WTC11 (cell line): Measurements from ENCODE around the gene ACTL6A. TPM values are rescaled to one million over a fixed set of nuclear protein-coding genes. Genes with fewer than 3 reads are reported as not detected.

Source experiments
- ATAC-seq: fragments of 200-7000 bp; cut with Tn5 transposase; 2 replicates; pipeline ENCODE4 v1.10.0; 2021; ENCODE audit warnings: mild to moderate bottlenecking, moderate library complexity
- CTCF ChIA-PET: fragments of 300-600 bp; sonication (Branson Sonifier 250); formaldehyde crosslinking; loops from one replicate; lab custom pipeline; 2021; ENCODE audit warnings: antibody characterized with exemption; lab: Charles Lee
- POLR2A ChIA-PET: fragments of 350-600 bp; sonication (Branson Sonifier 250); formaldehyde crosslinking; loops from one replicate; lab custom pipeline; 2021; ENCODE audit warnings: antibody characterized with exemption; lab: Charles Lee
- DNase-seq: peaks from one replicate; pipeline ENCODE4 v3.0.0; 2021; ENCODE audit warnings: low spot score
- H3K27ac Mint-ChIP-seq: 2 replicates; pipeline ENCODE4 v1.8.0; 2021; ENCODE audit warnings: mixed read lengths
- H3K27me3 Mint-ChIP-seq: 2 replicates; pipeline ENCODE4 v1.8.0; 2021; ENCODE audit warnings: low read depth, mild to moderate bottlenecking, moderate library complexity, mixed read lengths
- H3K36me3 Mint-ChIP-seq: 2 replicates; pipeline ENCODE4 v1.8.0; 2021; ENCODE audit warnings: mixed read lengths
- H3K4me1 Mint-ChIP-seq: 2 replicates; pipeline ENCODE4 v1.8.0; 2022; ENCODE audit warnings: mixed read lengths
- H3K4me3 Mint-ChIP-seq: 2 replicates; pipeline ENCODE4 v1.8.0; 2021; ENCODE audit warnings: mild to moderate bottlenecking, moderate library complexity, mixed read lengths
- H3K9me3 Mint-ChIP-seq: 2 replicates; pipeline ENCODE4 v1.8.0; 2021; ENCODE audit warnings: mixed read lengths
- ATF1 ChIP-seq: sonication (generic); formaldehyde crosslinking; IDR thresholded peaks from 2 replicates; pipeline ENCODE4 v1.8.1; 2023; ENCODE audit warnings: mild to moderate bottlenecking, moderate library complexity, missing genetic modification reagents
- ATF3 ChIP-seq: sonication (generic); formaldehyde crosslinking; conservative IDR thresholded peaks from 2 replicates; pipeline ENCODE4 v1.8.1; 2022; ENCODE audit warnings: mild to moderate bottlenecking, missing genetic modification reagents
- CREM ChIP-seq: sonication (generic); formaldehyde crosslinking; IDR thresholded peaks from 2 replicates; pipeline ENCODE4 v1.8.1; 2022; ENCODE audit warnings: mild to moderate bottlenecking, missing genetic modification reagents, moderate library complexity
- CTCF ChIP-seq: fragments of 200-600 bp; IDR thresholded peaks from 2 replicates; pipeline ENCODE4 v1.8.0; 2022; ENCODE audit warnings: antibody characterized with exemption
- EMX1 ChIP-seq: fragments of 250-450 bp; sonication (Bioruptor Pico); IDR thresholded peaks from 2 replicates; pipeline ENCODE4 v1.8.0; 2021; ENCODE audit warnings: mild to moderate bottlenecking
- ERG ChIP-seq: fragments of 250-450 bp; sonication (Bioruptor Pico); IDR thresholded peaks from 2 replicates; pipeline ENCODE4 v1.8.0; 2021; ENCODE audit warnings: mild to moderate bottlenecking
- FOXJ3 ChIP-seq: sonication (generic); formaldehyde crosslinking; IDR thresholded peaks from 2 replicates; pipeline ENCODE4 v1.9.0; 2021; ENCODE audit warnings: missing genetic modification reagents, mild to moderate bottlenecking, borderline replicate concordance
- GABPB1 ChIP-seq: sonication (generic); formaldehyde crosslinking; IDR thresholded peaks from 2 replicates; pipeline ENCODE4 v1.8.1; 2023; ENCODE audit warnings: mild to moderate bottlenecking, missing genetic modification reagents
- IRF1 ChIP-seq: sonication (generic); formaldehyde crosslinking; IDR thresholded peaks from 2 replicates; pipeline ENCODE4 v1.8.0; 2023; ENCODE audit warnings: missing genetic modification reagents
- JAZF1 ChIP-seq: fragments of 250-450 bp; sonication (Bioruptor Pico); IDR thresholded peaks from 2 replicates; pipeline ENCODE4 v1.9.0; 2021; ENCODE audit warnings: moderate library complexity, mild to moderate bottlenecking, inconsistent platforms
- JUN ChIP-seq: sonication (generic); formaldehyde crosslinking; IDR thresholded peaks from 2 replicates; pipeline ENCODE4 v1.8.0; 2023; ENCODE audit warnings: mild to moderate bottlenecking, missing genetic modification reagents
- NFATC4 ChIP-seq: fragments of 250-450 bp; sonication (Bioruptor Pico); IDR thresholded peaks from 2 replicates; pipeline ENCODE4 v1.9.0; 2021; ENCODE audit warnings: mild to moderate bottlenecking
- NFYB ChIP-seq: sonication (generic); formaldehyde crosslinking; conservative IDR thresholded peaks from 2 replicates; pipeline ENCODE4 v1.8.0; 2022; ENCODE audit warnings: low read depth, missing genetic modification reagents
- NR1H2 ChIP-seq: sonication (generic); formaldehyde crosslinking; IDR thresholded peaks from 2 replicates; pipeline ENCODE4 v1.9.0; 2021; ENCODE audit warnings: mild to moderate bottlenecking, moderate library complexity, missing genetic modification reagents
- NR3C1 ChIP-seq: sonication (generic); formaldehyde crosslinking; conservative IDR thresholded peaks from 2 replicates; pipeline ENCODE4 v1.8.1; 2023; ENCODE audit warnings: low read depth, mild to moderate bottlenecking, missing genetic modification reagents
- RELA ChIP-seq: sonication (generic); formaldehyde crosslinking; IDR thresholded peaks from 2 replicates; pipeline ENCODE4 v1.8.1; 2022; ENCODE audit warnings: missing genetic modification reagents, mild to moderate bottlenecking, borderline replicate concordance
- TEAD1 ChIP-seq: sonication (generic); formaldehyde crosslinking; IDR thresholded peaks from 2 replicates; pipeline ENCODE4 v1.8.0; 2022; ENCODE audit warnings: mild to moderate bottlenecking, missing genetic modification reagents
- TEAD4 ChIP-seq: sonication (generic); formaldehyde crosslinking; IDR thresholded peaks from 2 replicates; pipeline ENCODE4 v1.8.0; 2022; ENCODE audit warnings: mild to moderate bottlenecking, missing genetic modification reagents
- ZNF121 ChIP-seq: sonication (generic); formaldehyde crosslinking; IDR thresholded peaks from 2 replicates; pipeline ENCODE4 v1.8.0; 2023; ENCODE audit warnings: missing genetic modification reagents
- ZNF138 ChIP-seq: sonication (generic); formaldehyde crosslinking; conservative IDR thresholded peaks from 2 replicates; pipeline ENCODE4 v1.8.1; 2022; ENCODE audit warnings: mild to moderate bottlenecking, moderate library complexity, missing genetic modification reagents
- ZNF232 ChIP-seq: sonication (generic); formaldehyde crosslinking; IDR thresholded peaks from 2 replicates; pipeline ENCODE4 v1.8.0; 2022; ENCODE audit warnings: mild to moderate bottlenecking, missing genetic modification reagents
- ZNF263 ChIP-seq: sonication (generic); formaldehyde crosslinking; IDR thresholded peaks from 2 replicates; pipeline ENCODE4 v1.8.1; 2022; ENCODE audit warnings: low read depth, mild to moderate bottlenecking, moderate library complexity, missing genetic modification reagents
- ZNF317 ChIP-seq: sonication (generic); formaldehyde crosslinking; IDR thresholded peaks from 2 replicates; pipeline ENCODE4 v1.8.1; 2023; ENCODE audit warnings: low read depth, mild to moderate bottlenecking, moderate library complexity, missing genetic modification reagents, borderline replicate concordance
- ZNF416 ChIP-seq: fragments of 250-450 bp; sonication (Bioruptor Pico); IDR thresholded peaks from 2 replicates; pipeline ENCODE4 v1.9.0; 2021; ENCODE audit warnings: mild to moderate bottlenecking, inconsistent platforms
- ZNF671 ChIP-seq: fragments of 250-450 bp; sonication (Bioruptor Pico); IDR thresholded peaks from 2 replicates; pipeline ENCODE4 v1.8.0; 2021; ENCODE audit warnings: mild to moderate bottlenecking
- total RNA-seq: library from RNA; stranded (reverse); gene quantifications from 3 replicates; pipeline ENCODE4 v1.2.3, GENCODE V29; 2021

ACTL6A gene
- total RNA-seq, 1 experiment from 2014 or later = 82.9 TPM

- 0 out of 2 replicates have a peak, but pooled peaks have one; percentile 20 for TF ChIP-seq ZNF263
- TF ChIP-seq ZNF138 (CRISPR knock-in tag) = no peak
- no peak for TF ChIP-seq EMX1 (CRISPR knock-in tag)
- TF ChIP-seq ZNF232 (CRISPR knock-in tag) = 0 out of 2 replicates have a peak, but pooled peaks have one; percentile 48
- no peak for TF ChIP-seq ERG (CRISPR knock-in tag)
- TF ChIP-seq GABPB1 (CRISPR knock-in tag) = no peak
- TF ChIP-seq IRF1 = no peak
- no peak for TF ChIP-seq NFATC4 (CRISPR knock-in tag)
- no peak for TF ChIP-seq CTCF
Measured at GRCh38 chr3:179563271-179563783, 601 bp downstream of the ACTL6A start (continued).

GRCh38 chr3:179565496-179565895 lies 2.8 kb downstream of the ACTL6A start:
- TF ChIP-seq JAZF1 (CRISPR knock-in tag) (no peak), NR3C1 (CRISPR knock-in tag) (no peak), CREM (CRISPR knock-in tag) (no peak), RELA (CRISPR knock-in tag) (no peak), TEAD4 (CRISPR knock-in tag) (no peak), ZNF416 (CRISPR knock-in tag) (no peak), ZNF317 (CRISPR knock-in tag) (no peak), ZNF263 (no peak)
- Mint-ChIP-seq H3K27me3 (no peaks in the 10 kb centered on the region), H3K36me3 (peaks cover 12% of the 10 kb centered on the region), H3K27ac (no peak overlapping the region), H3K9me3 (no peaks in the 10 kb centered on the region), H3K4me1 (peaks cover 12% of the 10 kb centered on the region), H3K4me3 (no peak overlapping the region)
- DNase-seq (no peak), ATAC-seq (no peak)
- POLR2A ChIA-PET = no interaction called here
- CTCF ChIA-PET = no interaction called here

GRCh38 chr3:179580992-179581391 lies 18.3 kb downstream of the ACTL6A start:
- no peak for TF ChIP-seq TEAD1 (CRISPR knock-in tag)
- TF ChIP-seq ATF1 (CRISPR knock-in tag) = no peak
- TF ChIP-seq NR1H2 (CRISPR knock-in tag) = no peak
- TF ChIP-seq NFYB = no peak
- TF ChIP-seq ZNF317 (CRISPR knock-in tag) = no peak
- no peak for TF ChIP-seq ZNF263
- no peaks in the 10 kb centered on the region for H3K9me3 Mint-ChIP-seq
- no peaks in the 10 kb centered on the region for H3K4me1 Mint-ChIP-seq
- no peaks in the 10 kb centered on the region for H3K27me3 Mint-ChIP-seq
- ATAC-seq (no peak), DNase-seq (no peak)
- no peak overlapping the region for H3K27ac Mint-ChIP-seq
- peaks cover 55% of the 10 kb centered on the region for H3K36me3 Mint-ChIP-seq
- H3K4me3 Mint-ChIP-seq = no peak overlapping the region
- POLR2A ChIA-PET = no interaction called here
- CTCF ChIA-PET = interaction anchor here (0.8 kb wide), 1 partner anchor 18 kb away, joined by 3 read pairs; the partner anchor contains the start of gene ACTL6A

- Mint-ChIP-seq H3K27me3 (no peaks in the 10 kb centered on the region), H3K9me3 (no peaks in the 10 kb centered on the region), H3K4me1 (no peaks in the 10 kb centered on the region), H3K4me3 (no peak overlapping the region), H3K27ac (no peak overlapping the region), H3K36me3 (peaks cover 55% of the 10 kb centered on the region)
- no peak for DNase-seq
- CTCF ChIA-PET = no interaction called here
- no peak for ATAC-seq
- POLR2A ChIA-PET = no interaction called here
- no peak for TF ChIP-seq NFYB
- no peak for TF ChIP-seq EMX1 (CRISPR knock-in tag)
- no peak for TF ChIP-seq NFATC4 (CRISPR knock-in tag)
- TF ChIP-seq ZNF671 (CRISPR knock-in tag) = no peak
- TF ChIP-seq CTCF = no peak
- TF ChIP-seq ATF3 (CRISPR knock-in tag) = no peak
- no peak for TF ChIP-seq FOXJ3 (CRISPR knock-in tag)
- TF ChIP-seq JUN = no peak
- no peak for TF ChIP-seq ZNF121 (CRISPR knock-in tag)
Measured at GRCh38 chr3:179589143-179589542, 26.4 kb downstream of the ACTL6A start.
